HG03354 (cell line): Measurements from ENCODE around the gene PTPRM.

Source experiments
- ATAC-seq: cut with Tn5 transposase; IDR thresholded peaks from one replicate; pipeline ENCODE4 v1.9.1; 2021; ENCODE audit warnings: mild to moderate bottlenecking; ENCODE audit not compliant: unreplicated experiment, poor library complexity, severe bottlenecking

PTPRM gene

DNA sequence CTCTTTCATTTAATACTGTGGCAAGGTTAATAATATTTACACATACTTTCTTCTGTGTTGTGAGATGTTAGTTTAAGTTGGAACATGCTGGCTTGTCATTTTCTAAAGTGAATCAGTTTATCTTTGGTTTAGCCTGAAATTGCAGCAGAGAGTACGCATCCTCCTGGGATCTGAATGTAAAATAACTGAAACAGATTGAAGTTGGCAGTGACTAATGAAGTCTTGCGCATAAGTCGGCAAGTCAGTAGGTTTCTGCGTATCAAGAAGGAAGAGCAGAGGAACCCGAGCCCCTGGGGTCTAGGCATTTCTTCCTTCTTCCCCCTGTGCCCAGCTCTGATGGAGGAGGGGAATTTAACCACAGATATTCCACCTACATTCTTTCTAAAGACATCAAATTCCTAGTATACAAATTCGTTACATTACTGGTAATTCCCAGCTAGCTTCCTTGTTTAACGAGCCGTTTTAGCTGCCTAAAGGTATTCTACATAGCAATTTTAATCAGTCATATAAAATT, 650.0 kb downstream of the PTPRM start:
- no peak for ATAC-seq

DNA sequence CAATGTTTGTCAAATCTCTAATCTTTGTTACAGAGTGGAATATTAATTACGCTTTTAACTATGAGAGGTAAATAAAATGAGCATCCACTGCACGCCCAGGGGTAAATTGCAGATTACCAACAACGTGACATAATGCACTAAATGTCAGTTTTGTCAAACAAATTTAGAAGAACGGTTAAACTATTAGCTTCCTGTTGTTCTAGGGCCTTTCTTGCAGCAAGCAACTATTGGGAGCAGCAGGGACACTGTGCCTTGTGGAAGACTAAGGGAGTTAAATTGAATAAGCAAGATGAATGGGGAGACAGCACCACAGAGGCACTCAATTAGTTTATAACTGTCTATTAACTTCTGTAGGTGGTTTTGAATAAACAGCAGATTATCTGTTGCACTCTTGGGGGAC, 651.1 kb downstream of the PTPRM start:
- ATAC-seq: no peak

DNA sequence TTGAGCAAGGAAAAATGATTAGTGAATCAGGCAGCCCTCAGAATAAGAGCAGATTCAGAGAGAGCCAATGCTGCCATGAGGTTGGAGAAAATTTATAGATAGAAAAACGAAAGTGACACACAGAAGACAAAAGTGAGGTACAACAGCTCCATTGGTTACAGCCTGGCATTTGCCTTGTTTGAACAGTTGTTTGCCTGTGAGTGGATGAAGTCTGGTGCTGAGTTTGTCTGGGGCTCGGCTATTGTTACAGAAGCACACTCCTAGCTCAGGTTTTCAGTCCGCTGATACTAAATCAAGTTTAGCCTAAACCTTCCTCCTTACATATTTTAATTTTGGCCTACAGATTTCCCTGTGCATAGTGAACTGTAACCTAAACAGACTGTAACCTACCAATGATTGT, 654.3 kb downstream of the PTPRM start:
- no peak for ATAC-seq

DNA sequence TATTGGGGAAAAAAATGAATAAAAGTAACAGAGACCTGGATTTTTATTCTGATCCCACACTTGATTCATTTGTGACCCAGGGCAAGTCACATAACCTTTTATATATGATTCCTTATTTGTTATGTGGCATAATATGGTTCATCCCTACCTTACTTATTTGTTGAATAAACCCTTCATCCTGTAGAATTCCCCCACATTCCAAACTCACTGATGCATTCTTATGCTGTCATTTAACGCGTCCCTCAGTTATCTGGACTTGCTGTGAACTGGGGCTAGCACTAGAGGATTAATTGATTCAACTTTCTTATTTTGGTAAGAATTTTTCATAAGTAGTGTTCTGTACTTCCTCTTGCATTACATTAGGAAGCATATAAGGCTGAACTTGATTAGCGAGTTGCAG, 657.5 kb downstream of the PTPRM start:
- no peak for ATAC-seq

DNA sequence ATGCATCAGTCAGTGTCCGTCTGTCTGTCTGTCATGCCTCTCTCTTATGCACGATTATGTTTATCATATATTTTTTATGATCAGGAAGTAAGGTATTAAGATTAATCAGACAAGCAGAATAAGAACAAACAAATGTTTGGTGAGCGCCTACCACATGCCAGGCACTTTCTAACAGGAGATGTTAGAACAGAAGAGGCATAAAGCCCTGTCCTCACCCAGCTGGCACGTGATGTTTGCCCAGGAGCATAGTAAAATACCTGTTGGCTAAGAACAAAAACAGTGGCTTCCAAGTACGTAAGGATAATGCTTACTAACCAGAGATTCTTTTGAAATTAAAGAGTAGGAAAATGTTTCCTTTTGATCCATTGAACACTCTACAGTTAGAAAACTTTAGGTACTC, 661.9 kb downstream of the PTPRM start:
- ATAC-seq: no peak

DNA sequence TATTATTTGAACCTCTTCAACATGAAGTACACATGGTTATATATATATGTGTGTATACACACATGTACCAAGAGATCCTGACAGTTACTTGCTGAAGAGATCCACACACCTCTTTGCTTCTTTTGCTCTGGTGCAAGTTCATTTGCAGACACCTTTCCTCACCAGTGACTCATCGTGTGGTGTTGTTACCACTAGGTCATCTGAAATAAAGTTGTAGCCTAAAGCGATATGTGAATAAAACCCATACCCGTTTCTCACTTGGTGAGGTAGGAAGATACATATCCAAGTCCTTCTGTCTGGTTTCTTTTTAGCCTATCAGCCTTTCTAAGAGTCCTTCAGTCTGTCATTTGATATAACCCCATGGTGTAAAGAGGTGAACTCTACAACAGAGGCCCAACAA, 662.7 kb downstream of the PTPRM start:
- no peak for ATAC-seq

DNA sequence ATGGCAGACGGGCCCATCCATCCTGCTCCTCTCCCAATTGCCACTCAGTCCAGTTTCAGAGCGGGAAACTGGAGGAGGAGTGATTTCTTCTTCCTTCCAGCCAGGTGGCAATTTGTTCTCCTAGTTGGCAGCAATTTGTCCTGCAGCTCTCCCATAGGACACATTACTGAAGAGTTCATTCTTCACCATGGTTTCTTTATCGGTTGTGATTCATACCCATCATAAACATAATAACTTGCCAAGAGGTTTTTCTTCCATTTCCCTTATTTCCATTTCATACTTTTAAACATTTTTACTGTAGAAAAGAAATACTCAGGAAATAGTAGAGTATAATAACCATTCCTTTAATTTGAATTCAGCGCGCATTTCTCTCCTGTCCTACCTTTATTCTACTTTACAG, 664.2 kb downstream of the PTPRM start:
- no peak for ATAC-seq

DNA sequence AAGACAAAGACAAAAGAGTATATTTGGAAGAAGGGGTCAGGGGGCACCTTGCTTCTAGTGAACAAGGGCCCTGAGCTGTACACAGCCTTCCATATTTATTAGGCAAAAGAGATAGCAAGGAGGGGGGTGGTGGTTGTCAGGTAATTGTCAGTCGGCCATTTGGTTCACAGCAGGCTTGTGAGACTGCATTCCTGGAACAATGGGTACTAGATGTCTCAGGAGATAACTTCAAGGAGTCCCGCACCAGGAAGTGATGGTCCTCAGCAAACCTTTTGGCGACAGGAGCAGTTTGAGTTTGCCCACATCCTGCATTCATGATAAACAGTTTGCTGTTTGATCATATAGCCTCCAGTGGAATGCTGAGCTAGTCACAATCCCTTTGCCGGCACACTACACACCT, 665.7 kb downstream of the PTPRM start:
- ATAC-seq: no peak

DNA sequence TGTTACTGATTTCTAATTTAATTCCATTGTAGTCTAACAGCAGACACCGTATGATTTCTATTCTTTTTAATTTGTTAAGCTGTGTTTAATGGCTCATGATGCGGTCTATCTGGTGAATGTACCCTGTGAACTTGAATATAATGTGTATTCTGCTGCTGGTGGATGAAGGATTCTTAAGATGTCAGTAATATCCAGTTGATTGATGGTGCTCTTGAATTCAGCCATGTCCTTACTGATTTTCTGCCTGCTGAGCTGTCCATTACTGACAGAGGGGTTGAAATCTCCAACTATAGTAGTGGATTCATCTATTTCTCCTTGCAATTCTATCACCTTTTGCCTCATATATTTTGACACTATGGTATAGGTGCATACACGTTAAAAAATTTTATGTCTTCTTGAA, 668.8 kb downstream of the PTPRM start:
- ATAC-seq: no peak

DNA sequence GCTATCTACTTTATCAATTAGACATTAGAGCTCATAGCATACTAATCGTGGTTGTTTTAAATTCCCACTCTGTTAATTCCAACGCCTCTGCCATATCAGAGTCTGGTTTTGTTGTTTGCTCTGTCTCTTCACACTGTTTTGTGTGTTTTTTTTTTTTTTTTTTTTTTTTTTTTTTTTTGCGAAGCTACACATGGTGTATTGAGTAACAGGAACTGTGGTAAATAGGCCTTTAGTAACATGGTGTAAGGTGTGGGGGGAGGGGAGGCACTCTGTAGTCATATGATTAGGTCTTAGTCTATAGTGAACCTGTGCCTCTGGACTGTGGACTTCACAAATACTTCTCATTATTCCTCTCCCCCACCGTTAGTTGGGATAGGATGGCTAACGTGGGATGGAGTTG, 671.4 kb downstream of the PTPRM start:
- ATAC-seq: no peak

DNA sequence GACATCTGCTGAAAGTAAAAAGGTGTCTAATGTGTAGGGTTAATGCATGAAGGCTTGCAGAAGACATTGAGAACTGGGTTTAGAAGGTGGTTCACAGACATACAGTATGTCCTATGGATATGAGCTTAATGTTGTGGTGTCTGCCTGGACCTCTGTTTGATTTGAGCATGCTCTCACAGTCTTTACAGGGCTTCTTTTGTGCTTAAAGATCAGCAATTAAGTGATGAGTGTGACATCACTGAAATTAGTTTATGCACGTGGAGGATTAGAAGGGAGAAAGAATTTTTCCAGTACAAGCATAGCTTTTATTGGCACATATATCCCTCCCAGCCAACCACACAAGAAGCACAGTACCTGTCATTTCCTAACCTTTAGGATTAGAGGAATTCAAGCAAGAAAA, 674.6 kb downstream of the PTPRM start:
- ATAC-seq: no peak

DNA sequence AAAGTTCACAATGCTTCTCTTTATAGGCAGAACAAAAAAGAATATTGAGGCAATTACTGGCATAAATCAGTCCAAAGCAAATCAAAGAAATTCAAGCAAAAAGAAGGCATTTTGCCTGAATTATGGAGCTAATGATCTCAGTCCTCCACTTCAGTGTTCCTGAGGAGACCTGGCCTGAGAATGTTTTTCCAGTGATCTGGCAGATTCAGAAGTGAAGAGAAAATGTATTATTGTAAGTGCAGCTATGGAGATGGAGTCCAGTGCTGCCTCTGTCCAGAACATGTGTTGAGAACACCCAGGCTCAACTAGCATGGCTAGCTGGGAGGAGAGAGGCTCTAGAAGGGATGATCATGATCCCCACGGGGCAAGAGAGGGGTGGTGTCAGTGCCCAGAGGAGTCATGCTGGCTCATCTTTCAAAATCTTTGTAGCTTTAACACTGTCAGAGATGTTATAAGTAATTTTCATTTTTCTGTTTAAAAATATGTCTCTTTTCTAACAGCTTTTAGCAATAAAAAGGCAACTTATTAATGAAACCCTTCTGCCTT, 675.1 kb downstream of the PTPRM start:
- no peak for ATAC-seq

DNA sequence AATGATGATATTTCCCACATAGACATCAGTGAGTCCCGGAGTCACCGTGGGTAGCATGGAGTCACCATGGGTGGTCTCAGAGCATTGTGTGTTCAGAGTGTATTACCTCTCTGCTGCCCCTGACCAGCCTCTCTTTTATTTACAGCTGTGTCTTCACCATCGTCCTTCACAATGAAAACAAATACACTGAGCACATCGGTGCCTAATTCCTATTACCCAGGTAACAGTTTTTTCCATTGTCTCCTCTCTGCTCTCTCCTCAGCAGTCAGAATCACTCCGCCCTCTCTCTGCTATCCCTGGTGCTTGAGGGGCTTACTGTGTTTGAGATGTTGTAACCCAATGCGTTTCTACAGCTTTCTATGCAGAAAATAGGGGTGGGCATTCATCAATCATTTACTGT, 680.6 kb downstream of the PTPRM start:
- ATAC-seq: no peak

DNA sequence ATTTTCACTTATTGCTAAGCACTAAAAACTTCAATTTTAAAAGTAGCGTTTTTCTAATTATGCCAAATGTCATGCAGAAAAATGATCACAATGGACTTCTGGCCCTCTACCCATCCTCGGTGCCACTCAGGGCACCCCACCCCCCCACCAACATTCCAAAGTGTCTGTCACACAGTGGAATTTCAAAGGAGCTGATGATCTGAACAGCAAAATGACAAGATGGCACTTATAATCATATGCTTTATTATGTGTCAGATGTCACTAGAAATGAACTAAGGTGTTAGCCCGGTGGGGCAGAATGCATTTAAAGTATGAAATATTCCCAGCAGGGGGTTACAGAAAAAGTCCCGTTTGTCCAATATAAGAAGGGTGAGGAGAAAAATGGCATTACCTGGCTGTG, 681.5 kb downstream of the PTPRM start:
- ATAC-seq: no peak

DNA sequence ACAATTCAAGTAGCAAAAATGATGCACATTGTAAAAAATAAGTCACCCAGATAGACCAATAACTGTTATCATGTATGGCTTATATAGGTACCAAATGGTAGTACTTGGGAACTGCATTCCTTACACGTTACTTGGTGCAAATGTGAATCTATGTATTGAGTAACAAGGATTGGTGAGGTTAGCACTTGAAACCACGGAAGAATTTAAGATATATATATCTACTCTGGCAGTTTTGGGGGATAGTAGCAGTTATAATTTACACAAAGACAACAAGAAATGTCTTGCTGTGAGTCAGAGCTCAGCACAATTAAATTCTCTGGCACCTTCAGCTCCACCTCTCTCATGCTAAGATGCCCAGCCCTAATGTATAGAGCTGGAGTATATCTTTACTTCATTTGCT, 682.7 kb downstream of the PTPRM start:
- no peak for ATAC-seq

DNA sequence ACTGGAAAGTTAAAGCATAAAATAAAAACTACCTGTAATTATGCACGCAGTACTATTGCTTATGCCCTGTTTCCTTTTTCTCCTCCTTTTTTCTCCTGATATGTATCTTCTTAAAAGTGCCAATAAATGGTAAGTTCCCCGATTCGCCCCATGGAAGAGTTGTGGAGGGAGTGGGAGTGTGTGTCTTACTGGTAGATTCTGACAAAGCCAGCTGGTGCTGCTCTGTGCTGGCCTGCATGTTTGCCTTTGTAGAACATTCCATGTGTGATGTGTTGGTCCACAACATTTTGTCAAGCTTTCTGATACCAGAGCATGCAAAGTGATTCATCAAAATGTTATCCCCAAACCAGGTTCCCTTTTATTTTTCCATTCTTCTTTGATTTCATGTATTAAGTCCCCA, 685.3 kb downstream of the PTPRM start:
- no peak for ATAC-seq

DNA sequence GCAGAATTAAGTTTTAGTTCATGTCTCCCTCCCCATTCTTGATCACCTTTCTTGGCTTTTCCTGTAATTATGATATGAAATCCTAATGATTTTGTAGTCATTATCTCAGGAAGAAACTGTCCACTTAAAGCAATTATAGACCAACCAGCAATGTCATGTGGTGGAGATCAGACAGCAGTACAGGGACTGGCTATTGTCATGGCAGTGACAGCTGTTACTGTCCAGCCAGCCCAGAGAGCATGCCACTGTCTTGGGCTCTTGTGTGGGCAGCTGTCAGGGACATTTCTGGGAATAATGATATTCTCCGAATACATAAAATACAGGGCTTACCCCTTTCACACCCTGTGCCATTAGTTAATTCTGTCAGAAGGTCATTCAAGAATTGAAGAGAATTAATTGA, 686.8 kb downstream of the PTPRM start:
- ATAC-seq: no peak

DNA sequence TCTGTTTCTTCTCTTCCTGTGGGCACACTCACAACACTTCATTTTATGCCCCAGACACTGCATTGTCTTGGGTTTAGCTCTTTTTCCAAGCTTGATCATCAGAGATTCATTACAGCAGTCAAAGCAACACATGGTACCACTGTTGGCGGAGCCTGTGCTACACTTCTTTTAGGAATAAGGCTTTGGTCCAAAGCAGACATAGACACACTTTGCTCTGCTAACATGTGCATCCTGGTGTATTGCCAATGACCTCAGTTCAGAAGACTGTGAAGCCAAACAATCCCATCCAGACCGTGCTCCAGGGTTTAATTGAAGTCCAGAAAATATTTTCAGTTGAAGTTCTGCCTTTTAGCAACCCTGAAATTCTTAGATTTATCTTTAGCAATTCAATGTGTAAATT, 687.5 kb downstream of the PTPRM start:
- ATAC-seq: no peak

DNA sequence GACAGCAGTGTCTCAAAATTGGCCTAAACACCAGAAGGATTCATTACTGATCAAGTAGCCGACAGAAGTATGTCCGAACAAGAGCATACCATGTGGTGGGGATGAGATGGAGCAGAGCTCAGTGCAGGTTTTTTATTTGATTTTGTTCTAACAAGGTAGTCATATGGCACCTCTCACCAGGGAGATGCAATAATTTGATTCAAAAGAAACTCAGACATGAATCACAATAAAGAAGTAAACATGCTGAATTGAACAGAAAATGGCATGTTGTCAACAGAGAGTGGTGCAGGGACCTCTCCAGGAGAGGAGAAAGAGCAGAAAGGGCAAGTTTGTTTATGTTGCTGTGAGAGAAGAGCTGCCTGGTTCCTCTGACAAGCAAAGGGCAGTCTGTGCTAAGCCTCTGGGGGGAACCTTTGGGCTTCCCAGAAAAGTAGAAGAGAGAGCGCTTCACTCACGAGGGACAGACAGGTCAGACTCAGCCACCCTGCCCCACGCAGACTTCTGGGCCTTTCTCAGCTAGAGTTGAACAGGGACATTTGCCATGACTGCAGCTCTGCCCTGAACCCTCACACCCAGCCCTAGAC, 690.8 kb downstream of the PTPRM start:
- ATAC-seq: no peak

DNA sequence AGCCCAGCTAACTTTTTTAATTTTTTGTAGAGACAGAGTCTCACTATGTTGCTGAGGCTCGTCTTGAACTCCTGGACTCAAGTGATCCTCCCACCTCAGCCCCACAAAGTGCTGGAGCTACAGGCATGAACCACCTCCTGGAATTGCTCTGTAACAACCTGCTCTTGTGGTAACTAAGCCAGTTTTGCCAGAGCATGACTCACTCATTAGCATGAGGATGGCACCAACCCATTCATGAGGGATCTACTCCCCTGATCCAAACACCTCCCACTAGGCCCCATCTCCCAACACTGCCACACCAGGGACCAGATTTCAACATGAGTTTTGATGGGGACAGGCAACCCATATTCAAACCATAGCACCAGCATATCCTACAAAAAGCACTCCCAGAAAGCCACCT, 693.2 kb downstream of the PTPRM start:
- ATAC-seq: no peak

DNA sequence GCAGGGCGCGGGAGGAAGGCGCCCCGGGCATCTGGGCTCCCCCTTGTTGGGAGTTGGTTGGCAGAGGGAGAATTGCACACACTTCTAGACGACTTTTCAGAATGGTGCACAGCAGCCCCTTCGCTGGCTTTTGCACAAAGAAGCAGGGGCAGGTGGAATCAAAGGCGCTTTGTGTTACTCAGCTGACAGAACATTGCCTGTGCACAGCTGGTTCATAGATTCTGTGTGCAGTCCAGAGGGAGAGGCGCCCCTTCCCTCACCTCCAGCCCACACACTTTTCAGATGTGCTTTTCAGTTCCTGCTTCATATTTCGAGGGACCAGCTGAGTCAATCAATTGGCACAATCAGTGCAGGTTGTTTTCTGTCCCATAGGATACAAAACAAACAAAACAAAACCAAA, 693.7 kb downstream of the PTPRM start:
- peak; percentile 43 for ATAC-seq

DNA sequence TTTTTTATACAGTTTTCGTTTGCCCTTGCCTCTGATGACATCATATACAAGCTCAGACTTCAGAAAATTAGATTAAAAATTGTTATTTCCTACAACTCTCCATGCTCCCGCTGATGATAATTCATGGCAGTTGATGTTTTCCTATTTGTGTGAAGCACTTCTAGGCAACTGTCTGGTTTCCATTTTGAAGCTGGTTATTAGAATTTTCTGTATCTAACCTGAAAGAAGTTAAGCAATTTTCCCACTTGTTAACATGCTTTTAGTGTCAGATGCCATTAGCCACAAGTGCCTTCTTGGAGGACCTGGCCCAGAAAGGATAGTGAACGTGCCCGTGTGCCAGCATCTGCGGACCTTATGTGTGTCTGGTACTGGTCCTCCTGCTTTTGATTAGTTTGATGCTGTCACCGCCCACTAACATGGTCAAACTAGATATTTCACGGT, 694.6 kb downstream of the PTPRM start:
- no peak for ATAC-seq
